Ovary (tissue), 9 donors: ENCODE measurements around the gene AGXT2. TPM values are rescaled to one million over a fixed set of nuclear protein-coding genes. Genes with fewer than 3 reads are reported as not detected.

Experiments
- DNase-seq, 5 donors: peaks; one replicate each; pipeline ENCODE4 v3.0.0-alpha.2; 2019 to 2020
- H3K27ac ChIP-seq, 2 donors: fragments of 200-600 bp; one replicate each; pipeline versions ENCODE4 v1.5.1 to v1.8.0; 2019 to 2022
- H3K27me3 ChIP-seq: fragments of 200-600 bp; one replicate; pipeline ENCODE4 v1.8.0; 2022
- H3K36me3 ChIP-seq: fragments of 200-600 bp; sonication (generic); one replicate; pipeline ENCODE4 v1.5.1; 2019
- H3K4me1 ChIP-seq: one replicate; pipeline ENCODE4 v1.8.1; 2013; ENCODE audit warnings: mild to moderate bottlenecking, moderate library complexity; ENCODE audit not compliant: insufficient read depth
- H3K4me3 ChIP-seq: fragments of 200-600 bp; sonication (generic); one replicate; pipeline ENCODE4 v1.5.1; 2017
- H3K9me3 ChIP-seq, 2 donors: fragments of 200-600 bp in 1 of 2; sonication (generic) in 1 of 2; one replicate each; pipeline versions ENCODE4 v1.5.1 to v1.8.1; 2013 to 2019; ENCODE audit warnings: mild to moderate bottlenecking in 1 of 2, moderate library complexity in 1 of 2
- EP300 ChIP-seq: sonication (generic); formaldehyde crosslinking; IDR thresholded peaks from one replicate; pipeline ENCODE4 v1.6.1; 2017; ENCODE audit warnings: antibody characterized with exemption
- POLR2A ChIP-seq: fragments of 450-650 bp; IDR thresholded peaks from one replicate; pipeline ENCODE4 v1.6.1; 2017; ENCODE audit warnings: antibody characterized with exemption, mild to moderate bottlenecking, moderate library complexity
- WGBS, 3 donors: extraction: QIAGEN DNeasy Blood & Tissue Kit in 1 of 3; methylation state at CpG; one replicate each; pipeline versions ENCODE4 v1.1.5 to v1.1.7; 2013 to 2017; 5-methylcytosine and 5-hydroxymethylcytosine counted together
- intact Hi-C, 4 donors: fragments of 100-400 bp; cut with DNase I; formaldehyde crosslinking; loops; one replicate each; pipeline versions ENCODE4 v1.11.0 to v1.15.1; 2022 to 2023
- polyA plus RNA-seq, 2 donors: library from polyadenylated mRNA; stranded (reverse); fragments of 200-250 nt in 1 of 2; fragments of 350-450 nt in 1 of 2; fragmentation: Illumina TruSeq in 1 of 2; extraction: RNeasy Lipid Tissue Mini Kit (QIAGEN cat#74804) in 1 of 2; gene quantifications; one replicate each; pipeline ENCODE4 v1.2.3, GENCODE V29; 2013 to 2014
- total RNA-seq, 7 donors: library from RNA; depleted of rRNA in 2 of 7; stranded (reverse); fragments of >200 nt in 2 of 7; fragmentation: NEBNext Ultra II Directional in 3 of 7; extraction: Animal tissue kit (Norgen Biotek cat#: 25700) in 3 of 7; gene quantifications; one replicate each; pipeline versions ENCODE4 v1.1.0 to v1.2.4, GENCODE V29; 2016 to 2023
- TF ChIP-seq, protein P1 (sequence below), 3 donors: fragments of 450-650 bp in 2 of 3; fragments of 200-600 bp in 1 of 3; IDR thresholded peaks; one replicate each; pipeline versions ENCODE4 v1.5.1 to v1.8.0; 2016 to 2022; ENCODE audit warnings: antibody characterized with exemption in 3 of 3, mild to moderate bottlenecking in 1 of 3
- donor health status: DM: no; HTN: no; CAD: no; lungs with moderate emphysema.
- donor health status: DM: no; HTN: no; CAD: no.
- donor health status: Bipolar disorder and iron deficiency.
- donor health status: DM: yes; HTN: yes; CAD: no.
- donor health status: DM: no; HTN: no; CAD: no.
- donor health status: DM: yes; HTN: yes; CAD: no.

Gene AGXT2
- total and polyA plus RNA-seq, 9 donors = 0.10 to 0.15 TPM; not detected in 7

DNA sequence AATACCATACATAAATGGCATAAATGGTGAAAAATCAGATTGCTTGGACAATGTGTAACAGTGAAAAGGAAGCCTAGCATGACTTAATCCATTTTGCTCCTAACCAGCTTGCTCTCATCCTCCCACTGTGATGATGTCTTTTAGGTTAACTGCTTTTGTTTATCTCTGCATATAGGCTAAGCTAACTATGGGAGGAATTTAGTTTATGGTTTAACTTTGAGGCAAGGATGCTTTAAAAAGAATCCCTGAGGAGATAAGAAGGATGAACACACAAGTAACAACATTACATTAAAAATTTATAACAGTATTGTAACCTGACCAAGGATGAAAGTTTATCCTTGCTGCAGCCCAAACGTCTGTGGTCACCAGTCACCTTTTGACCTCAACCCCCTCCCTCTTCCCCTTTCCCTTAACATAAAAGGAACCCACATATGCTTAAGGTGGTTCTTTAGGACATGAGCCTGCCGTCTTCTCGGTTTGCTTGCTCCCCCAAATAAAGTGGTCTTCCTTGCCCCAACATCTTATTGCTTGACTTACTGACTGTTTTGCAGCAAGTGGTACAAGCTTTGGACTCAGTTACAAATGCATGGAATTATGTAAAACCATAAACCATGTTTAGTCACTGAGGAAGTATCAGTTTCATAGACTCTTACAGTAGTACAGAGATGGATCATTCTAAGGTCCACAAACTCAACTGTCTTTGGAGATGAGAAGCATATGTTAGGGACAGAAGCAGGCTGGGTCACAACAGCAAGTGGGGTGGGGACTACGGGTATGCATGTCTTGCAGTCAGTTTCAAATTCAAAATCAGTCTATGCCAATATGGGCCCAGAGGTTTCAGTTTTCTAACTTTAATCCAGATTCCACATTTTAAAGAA, 31.3 kb downstream of the AGXT2 start:
- intact Hi-C loops = no loop called here
- TF ChIP-seq EP300 (no peak), POLR2A (no peak)
- TF ChIP-seq, protein P1, sequence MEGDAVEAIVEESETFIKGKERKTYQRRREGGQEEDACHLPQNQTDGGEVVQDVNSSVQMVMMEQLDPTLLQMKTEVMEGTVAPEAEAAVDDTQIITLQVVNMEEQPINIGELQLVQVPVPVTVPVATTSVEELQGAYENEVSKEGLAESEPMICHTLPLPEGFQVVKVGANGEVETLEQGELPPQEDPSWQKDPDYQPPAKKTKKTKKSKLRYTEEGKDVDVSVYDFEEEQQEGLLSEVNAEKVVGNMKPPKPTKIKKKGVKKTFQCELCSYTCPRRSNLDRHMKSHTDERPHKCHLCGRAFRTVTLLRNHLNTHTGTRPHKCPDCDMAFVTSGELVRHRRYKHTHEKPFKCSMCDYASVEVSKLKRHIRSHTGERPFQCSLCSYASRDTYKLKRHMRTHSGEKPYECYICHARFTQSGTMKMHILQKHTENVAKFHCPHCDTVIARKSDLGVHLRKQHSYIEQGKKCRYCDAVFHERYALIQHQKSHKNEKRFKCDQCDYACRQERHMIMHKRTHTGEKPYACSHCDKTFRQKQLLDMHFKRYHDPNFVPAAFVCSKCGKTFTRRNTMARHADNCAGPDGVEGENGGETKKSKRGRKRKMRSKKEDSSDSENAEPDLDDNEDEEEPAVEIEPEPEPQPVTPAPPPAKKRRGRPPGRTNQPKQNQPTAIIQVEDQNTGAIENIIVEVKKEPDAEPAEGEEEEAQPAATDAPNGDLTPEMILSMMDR (IDR thresholded peaks at IDR 0.05) = no peak
- H3K9me3 ChIP-seq = no peaks in the 10 kb centered on the region
- H3K4me3 ChIP-seq = no peak overlapping the region
- no peak overlapping the region for H3K27ac ChIP-seq
- H3K4me1 ChIP-seq = no peaks in the 10 kb centered on the region
- H3K27me3 ChIP-seq = no peaks in the 10 kb centered on the region
- H3K36me3 ChIP-seq = no peaks in the 10 kb centered on the region
- DNase-seq = no peak
- WGBS, 3 donors = 39 to 47% (median 41%) methylated on average over 4 of the region's 4 CpGs

DNA sequence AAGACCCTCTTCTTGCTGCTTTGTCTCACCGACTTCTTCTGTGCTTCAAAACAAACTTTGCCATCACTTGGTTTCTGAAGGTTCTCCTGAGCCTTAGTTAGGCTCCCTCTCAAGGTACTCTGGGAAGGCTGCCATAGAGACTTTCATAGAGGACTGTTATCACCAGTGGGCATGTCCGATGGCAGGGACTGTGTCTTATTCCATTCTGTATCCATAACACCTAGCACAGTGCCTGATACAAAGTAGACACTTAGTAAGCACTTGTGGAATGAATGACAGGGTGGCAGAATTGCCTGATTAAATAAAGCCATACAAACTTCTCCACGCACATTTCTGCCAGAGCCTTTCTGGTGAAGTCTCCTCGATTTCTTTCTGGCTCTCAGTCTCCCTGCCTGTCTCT, 32.7 kb downstream of the AGXT2 start:
- H3K4me3 ChIP-seq = no peak overlapping the region

DNA sequence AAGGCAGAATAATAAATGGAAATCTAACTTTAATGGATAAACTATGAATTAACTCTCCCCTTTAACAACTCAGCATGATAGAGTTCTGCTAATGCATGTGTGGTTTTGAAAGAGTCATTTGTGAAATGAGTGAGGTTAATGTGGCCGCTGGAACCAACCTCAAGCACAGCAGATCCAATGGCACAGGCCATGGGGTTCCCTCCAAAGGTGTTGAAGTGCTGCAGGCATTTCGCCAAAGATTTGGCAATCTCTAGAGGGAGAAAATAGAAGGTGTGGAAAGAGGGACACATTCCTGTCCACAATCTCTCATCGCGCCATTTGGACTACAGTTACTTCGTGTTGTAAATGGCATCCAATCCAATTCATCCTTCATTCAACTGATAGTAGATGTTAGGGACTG, 35.0 kb downstream of the AGXT2 start:
- Histone ChIP-seq H3K9me3 (no peaks in the 10 kb centered on the region), H3K27ac (no peak overlapping the region), H3K4me3 (no peak overlapping the region), H3K4me1 (no peaks in the 10 kb centered on the region), H3K36me3 (no peaks in the 10 kb centered on the region), H3K27me3 (no peaks in the 10 kb centered on the region)
- TF ChIP-seq POLR2A = no peak
- TF ChIP-seq, protein P1 (IDR thresholded peaks at IDR 0.05) = no peak
- no peak for TF ChIP-seq EP300
- WGBS, 3 donors = 92 to 95% (median 94%) methylated on average over 5 of the region's 5 CpGs
- intact Hi-C loops = no loop called here
- no peak for DNase-seq

More for the DNA sequence above, 32.7 kb downstream of the AGXT2 start:
- no peak for DNase-seq
- WGBS, 3 donors = 69 to 85% (median 83%) methylated on average over 4 of the region's 4 CpGs
- TF ChIP-seq, protein P1 (IDR thresholded peaks at IDR 0.05) = no peak
- no peak for TF ChIP-seq POLR2A
- no peak for TF ChIP-seq EP300
- H3K9me3 ChIP-seq = no peaks in the 10 kb centered on the region
- H3K27me3 ChIP-seq = no peaks in the 10 kb centered on the region
- H3K27ac ChIP-seq = no peak overlapping the region
- intact Hi-C loops = no loop called here
- H3K4me1 ChIP-seq = no peaks in the 10 kb centered on the region
- no peaks in the 10 kb centered on the region for H3K36me3 ChIP-seq

DNA sequence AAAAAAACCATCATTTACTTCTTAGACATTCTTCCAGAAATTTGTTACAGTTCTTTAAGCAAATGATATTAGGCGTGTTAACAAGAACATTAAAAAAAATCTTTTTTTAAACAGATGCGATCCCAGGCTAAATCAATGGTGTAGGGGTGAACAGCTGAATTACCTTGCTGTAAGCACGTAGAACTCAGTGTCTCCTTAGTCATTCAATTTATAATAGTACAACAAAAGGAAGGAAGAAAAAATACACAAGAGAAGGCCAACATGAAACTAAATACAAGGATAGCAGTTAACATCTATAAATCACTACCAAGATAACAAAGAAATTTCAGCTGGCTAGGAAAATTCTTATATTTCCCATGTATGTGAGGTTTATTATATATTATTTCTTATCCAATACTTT, 35.4 kb downstream of the AGXT2 start:
- Histone ChIP-seq H3K4me1 (no peaks in the 10 kb centered on the region), H3K9me3 (no peaks in the 10 kb centered on the region), H3K4me3 (no peak overlapping the region), H3K36me3 (no peaks in the 10 kb centered on the region), H3K27me3 (no peaks in the 10 kb centered on the region), H3K27ac (no peak overlapping the region)
- intact Hi-C loops = no loop called here
- 54 to 65% (median 55%) methylated on average over 3 of the region's 3 CpGs for whole genome bisulfite sequencing, 3 donors
- TF ChIP-seq POLR2A (no peak), EP300 (no peak)
- TF ChIP-seq, protein P1 (IDR thresholded peaks at IDR 0.05) = no peak
- DNase-seq = no peak
